T-cell (primary cell): ENCODE measurements around the gene SART3. TPM values are rescaled to one million over a fixed set of nuclear protein-coding genes. Genes with fewer than 3 reads are reported as not detected.
A peak's percentile ranks its signal among the peaks of the same experiment; 100 is the strongest.
"Not testable (repeated sequence)": the region's sequence is repeated elsewhere in the genome, so short reads cannot be mapped to it uniquely, and the experiment has no call there.

Experiments
- ATAC-seq, 4 experiments: fragments of 200-7000 bp in 3 of 4; fragments of 150-1000 bp in 1 of 4; cut with Tn5 transposase; replicated peaks in 1 of 4; 1 replicate in 3 of 4; 2 replicates in 1 of 4; pipeline ENCODE4 v1.10.0; 2021; ENCODE audit warnings: moderate library complexity in 3 of 4, mild to moderate bottlenecking in 2 of 4, moderate number of reproducible peaks in 1 of 4
- CTCF ChIA-PET, 2 donors: fragments of 300-600 bp; sonication (Branson Sonifier 250); formaldehyde crosslinking; loops; one replicate each; lab custom pipeline; 2022; ENCODE audit warnings: antibody characterized with exemption in 2 of 2; lab: Charles Lee
- POLR2A ChIA-PET, 2 donors: fragments of 300-600 bp; sonication (Branson Sonifier 250); formaldehyde crosslinking; loops; one replicate each; lab custom pipeline; 2022; ENCODE audit warnings: antibody characterized with exemption in 2 of 2; lab: Charles Lee
- DNase-seq, 35 experiments: peaks; one replicate each; pipeline versions ENCODE4 v3.0.0 to v3.0.0-alpha.2; 2013 to 2023
- H3K27ac ChIP-seq: one replicate; pipeline ENCODE4 v1.5.1; 2013; ENCODE audit warnings: low read length
- H3K27me3 ChIP-seq, 2 experiments: replicated peaks in 1 of 2; 1 replicate in 1 of 2; 2 replicates in 1 of 2; pipeline versions ENCODE4 v1.6.1 to v1.7.0; 2013; ENCODE audit warnings: low read length in 1 of 2, mixed read lengths in 1 of 2; ENCODE audit not compliant: control insufficient read depth in 2 of 2, insufficient read depth in 2 of 2; ENCODE audit errors: extremely low read depth in 1 of 2
- H3K36me3 ChIP-seq, 2 donors: 1 replicate in 1 of 2; 2 replicates in 1 of 2; pipeline versions ENCODE4 v1.6.1 to v1.7.0; 2013; ENCODE audit warnings: low read length in 1 of 2; ENCODE audit not compliant: control insufficient read depth in 2 of 2, insufficient read depth in 1 of 2; ENCODE audit errors: extremely low read depth in 1 of 2
- H3K4me1 ChIP-seq, 2 experiments: 1 replicate in 1 of 2; 2 replicates in 1 of 2; pipeline versions ENCODE4 v1.6.1 to v1.7.0; 2013; ENCODE audit warnings: low read length in 2 of 2, mixed read lengths in 1 of 2; ENCODE audit not compliant: insufficient read depth in 2 of 2, control insufficient read depth in 1 of 2; ENCODE audit errors: extremely low read depth in 1 of 2
- H3K4me3 ChIP-seq, 2 donors: 1 replicate in 1 of 2; 2 replicates in 1 of 2; pipeline versions ENCODE4 v1.5.1 to v1.7.0; 2013; ENCODE audit warnings: mild to moderate bottlenecking in 2 of 2, low read length in 1 of 2, moderate library complexity in 1 of 2; ENCODE audit not compliant: control insufficient read depth in 1 of 2; ENCODE audit errors: extremely low read depth in 1 of 2
- H3K9me3 ChIP-seq: 2 replicates; pipeline ENCODE4 v1.7.0; 2013
- H3K27ac Mint-ChIP-seq, 2 donors: one replicate each; pipeline ENCODE4 v1.8.0; 2020 to 2021; ENCODE audit warnings: mild to moderate bottlenecking in 2 of 2, mixed read lengths in 2 of 2
- H3K27me3 Mint-ChIP-seq, 2 donors: one replicate each; pipeline ENCODE4 v1.8.0; 2021 to 2022; ENCODE audit warnings: mixed read lengths in 2 of 2
- H3K36me3 Mint-ChIP-seq: one replicate; pipeline ENCODE4 v1.8.0; 2021; ENCODE audit warnings: mixed read lengths
- H3K4me1 Mint-ChIP-seq, 3 donors: one replicate each; pipeline ENCODE4 v1.8.0; 2020 to 2022; ENCODE audit warnings: mixed read lengths in 3 of 3, mild to moderate bottlenecking in 1 of 3
- H3K4me3 Mint-ChIP-seq, 3 donors: one replicate each; pipeline ENCODE4 v1.8.0; 2020 to 2022; ENCODE audit warnings: mild to moderate bottlenecking in 3 of 3, mixed read lengths in 3 of 3, moderate library complexity in 3 of 3
- H3K9me3 Mint-ChIP-seq, 3 donors: one replicate each; pipeline ENCODE4 v1.8.0; 2020 to 2022; ENCODE audit warnings: mixed read lengths in 3 of 3
- WGBS: methylation state at CpG from one replicate; pipeline ENCODE4 v1.1.5; 2013; ENCODE audit warnings: missing lambda C conversion rate; ENCODE audit not compliant: insufficient coverage; 5-methylcytosine and 5-hydroxymethylcytosine counted together
- total RNA-seq, 35 experiments: library from RNA in 6 of 35; stranded (reverse) in 6 of 35; fragments of 120-200 nt in 1 of 35; gene quantifications; one replicate each; pipeline versions ENCODE4 v1.2.1 to v1.2.4 and lab custom pipeline; 2013 to 2026

The SART3 gene
- total RNA-seq, 5 donors from 2014 or later (not counting 1 experiment from before 2014, with no cell fraction given): 76.3 to 107 (median 84.9) TPM

GRCh38 chr12:108575199-108575912 lies 14.4 kb upstream of the SART3 start:
- WGBS: 100% methylated on average over 1 of the region's 9 CpGs
- Mint-ChIP-seq H3K27me3 (no peaks in the 10 kb centered on the region), H3K9me3 (peaks cover 0 to 10% (median 0%) of the 10 kb centered on the region in 3 donors), H3K36me3 (no peaks in the 10 kb centered on the region), H3K4me1 (peaks cover 56 to 68% (median 68%) of the 10 kb centered on the region in 3 donors), H3K4me3 (peak overlapping the region; percentile 31 to 65 (median 49)), H3K27ac (peak overlapping the region; percentile 82 to 85)
- Histone ChIP-seq H3K9me3 (no peaks in the 10 kb centered on the region), H3K36me3 (no peaks in the 10 kb centered on the region), H3K4me3 (no peak overlapping the region), H3K27ac (no peak overlapping the region), H3K4me1 (peaks cover 13 to 33% of the 10 kb centered on the region in 2 experiments), H3K27me3 (no peaks in the 10 kb centered on the region)
- ChIA-PET CTCF (interaction anchor here in 1 of 2 donors (1.1 kb wide), 1 partner anchor 11 kb away, joined by 3 read pairs; no protein-coding TSS in a partner anchor), POLR2A (interaction anchor here in 1 of 2 donors (0.7 kb wide), 1 partner anchor 18 kb away, joined by 6 read pairs; no protein-coding TSS in a partner anchor)
- DNase-seq (peak in 3 of 35 experiments; percentile 13 to 35 (median 22)), ATAC-seq (peak; percentile 50 to 84 (median 70))

- peak overlapping the region; percentile 31 to 85 for H3K27ac Mint-ChIP-seq
- H3K4me3 ChIP-seq, H3K36me3 ChIP-seq, CTCF ChIA-PET, ATAC-seq, DNase-seq, POLR2A ChIA-PET, H3K27me3 Mint-ChIP-seq, H3K27me3 ChIP-seq, H3K9me3 ChIP-seq, H3K27ac ChIP-seq, H3K36me3 Mint-ChIP-seq: not testable (repeated sequence)
- WGBS: no CpG with 5 or more reads among the region's 1 CpG
- peak overlapping the region in 1 of 3 donors; percentile 65 for H3K4me3 Mint-ChIP-seq
- peaks cover 67 to 75% (median 75%) of the 10 kb centered on the region in 3 donors for H3K4me1 Mint-ChIP-seq
- H3K9me3 Mint-ChIP-seq: peaks cover 0 to 10% (median 0%) of the 10 kb centered on the region in 3 donors
- H3K4me1 ChIP-seq: peaks cover 21 to 43% of the 10 kb centered on the region in 2 experiments
Measured at GRCh38 chr12:108574276-108574675, 13.3 kb upstream of the SART3 start.

DNA sequence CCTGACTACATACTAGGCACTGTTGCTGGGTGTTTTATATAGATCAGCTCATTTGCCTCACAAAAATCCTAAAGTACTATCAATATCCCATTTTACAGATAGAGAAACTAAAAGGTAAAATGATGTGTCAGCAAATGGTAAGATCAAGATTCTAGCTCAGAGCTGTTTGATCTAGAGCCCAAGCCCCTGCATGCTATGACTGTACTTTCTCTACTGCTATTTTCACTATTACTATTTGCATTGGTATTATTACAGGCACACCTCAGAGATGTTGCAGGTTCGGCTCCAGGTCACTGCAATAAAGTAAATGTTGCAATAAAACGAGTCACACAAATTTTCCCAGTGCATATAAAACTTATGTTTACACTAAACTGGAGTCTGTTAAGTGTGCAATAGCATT lies 12.3 kb upstream of the SART3 start:
- Mint-ChIP-seq H3K27ac (peak overlapping the region in 1 of 2 donors; percentile 98), H3K27me3 (no peaks in the 10 kb centered on the region), H3K4me1 (peaks cover 76 to 85% (median 80%) of the 10 kb centered on the region in 3 donors), H3K9me3 (peaks cover 0 to 2% (median 0%) of the 10 kb centered on the region in 3 donors), H3K4me3 (no peak overlapping the region), H3K36me3 (peaks cover 6% of the 10 kb centered on the region)
- H3K27ac ChIP-seq: no peak overlapping the region
- no peak overlapping the region for H3K4me3 ChIP-seq
- DNase-seq (no peak), ATAC-seq (no peak)
- ChIA-PET POLR2A (no interaction called here), CTCF (interaction anchor here (0.6 to 1.3 kb wide), 5 partner anchors 9 to 536 kb away, joined by 3 to 6 read pairs (median 4); no protein-coding TSS in a partner anchor)
- peaks cover 28 to 50% of the 10 kb centered on the region in 2 experiments for H3K4me1 ChIP-seq
- H3K27me3 ChIP-seq: no peaks in the 10 kb centered on the region
- H3K9me3 ChIP-seq: no peaks in the 10 kb centered on the region
- peaks cover 0 to 7% of the 10 kb centered on the region in 2 donors for H3K36me3 ChIP-seq
- WGBS: no CpG with 5 or more reads among the region's 2 CpGs

- ChIA-PET CTCF (interaction anchor here (1.0 to 1.1 kb wide), 3 partner anchors 8 to 61 kb away, joined by 3 to 4 read pairs (median 4); partner anchors contain the start of gene SELPLG (in 1 of the 2)), POLR2A (interaction anchor here in 1 of 2 donors (0.6 kb wide), 2 partner anchors 11 to 23 kb away, joined by 3 to 15 read pairs; partner anchors contain the start of gene SART3)
- Histone ChIP-seq H3K36me3 (peaks cover 0 to 17% of the 10 kb centered on the region in 2 donors), H3K4me1 (peaks cover 38 to 56% of the 10 kb centered on the region in 2 experiments), H3K27ac (peak overlapping the region; percentile 21), H3K4me3 (no peak overlapping the region), H3K9me3 (no peaks in the 10 kb centered on the region), H3K27me3 (no peaks in the 10 kb centered on the region)
- Mint-ChIP-seq H3K4me3 (peak overlapping the region in 1 of 3 donors; percentile 15), H3K36me3 (peaks cover 11% of the 10 kb centered on the region), H3K27ac (peak overlapping the region; percentile 88 to 98), H3K4me1 (peaks cover 85 to 91% (median 90%) of the 10 kb centered on the region in 3 donors), H3K27me3 (no peaks in the 10 kb centered on the region), H3K9me3 (no peaks in the 10 kb centered on the region)
- ATAC-seq: no peak
- 70% methylated on average over 3 of the region's 8 CpGs for WGBS
- DNase-seq: peak in 1 of 35 experiments; percentile 16
Measured at GRCh38 chr12:108572166-108572790, 11.3 kb upstream of the SART3 start.

DNA sequence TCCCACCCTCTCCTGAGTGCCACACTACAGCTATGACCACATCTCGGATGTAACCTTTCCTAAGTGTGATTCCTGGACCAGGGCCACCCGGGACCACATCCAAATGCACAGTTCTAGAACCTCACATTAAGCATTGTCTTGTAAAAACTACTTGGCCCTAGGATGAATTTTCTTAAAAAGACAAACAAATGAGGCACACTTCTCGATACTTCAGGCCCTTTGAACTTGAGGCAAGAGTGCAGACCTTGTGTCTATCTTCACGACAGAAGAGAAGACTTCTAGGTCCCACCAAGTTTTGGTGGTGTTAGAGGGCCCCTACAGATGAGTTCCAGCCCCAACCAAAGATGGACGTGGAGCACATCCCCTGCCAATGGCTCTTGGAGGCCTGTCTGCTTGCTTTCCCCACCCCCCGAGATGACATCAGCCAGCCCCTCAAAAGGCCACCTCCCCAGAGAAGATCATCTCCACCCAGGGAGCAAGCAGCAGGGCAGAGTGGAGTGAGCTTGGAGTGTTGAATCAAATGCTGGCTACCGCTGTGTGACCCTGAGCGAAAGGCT lies 10.7 kb upstream of the SART3 start:
- DNase-seq: peak in 1 of 35 experiments; percentile 19

More for the DNA sequence above, 10.7 kb upstream of the SART3 start:
- Histone ChIP-seq H3K9me3 (no peaks in the 10 kb centered on the region), H3K27ac (peak overlapping the region; percentile 21), H3K27me3 (no peaks in the 10 kb centered on the region), H3K4me3 (no peak overlapping the region), H3K4me1 (peaks cover 38 to 56% of the 10 kb centered on the region in 2 experiments), H3K36me3 (peaks cover 0 to 23% of the 10 kb centered on the region in 2 donors)
- POLR2A ChIA-PET: no interaction called here
- peaks cover 15% of the 10 kb centered on the region for H3K36me3 Mint-ChIP-seq
- no peaks in the 10 kb centered on the region for H3K27me3 Mint-ChIP-seq
- ATAC-seq: no peak
- 86% methylated on average over 4 of the region's 8 CpGs for WGBS
- H3K4me1 Mint-ChIP-seq: peaks cover 86 to 92% (median 89%) of the 10 kb centered on the region in 3 donors
- H3K9me3 Mint-ChIP-seq: no peaks in the 10 kb centered on the region
- CTCF ChIA-PET: interaction anchor here (1.0 to 11.9 kb wide), 3 partner anchors 46 to 62 kb away, joined by 3 to 140 read pairs (median 4); partner anchors contain the start of gene SELPLG (in 1 of the 2)
- H3K27ac Mint-ChIP-seq: peak overlapping the region; percentile 88 to 98
- peak overlapping the region in 1 of 3 donors; percentile 15 for H3K4me3 Mint-ChIP-seq
